K562 (cell line): ENCODE results near the gene CASP6. TPM values are rescaled to one million over a fixed set of nuclear protein-coding genes. Genes with fewer than 3 reads are reported as not detected.
A peak's percentile ranks its signal among the peaks of the same experiment; 100 is the strongest.

ENCODE experiments used
- BMI1 ChIP-seq: fragments of 150-350 bp; IDR thresholded peaks from 2 replicates; pipeline ENCODE4 v1.6.1; 2014; ENCODE audit warnings: low read length
- BRF1 ChIP-seq: IDR thresholded peaks from 3 replicates; pipeline ENCODE4 v1.6.1; 2011; ENCODE audit warnings: borderline replicate concordance, mild to moderate bottlenecking; ENCODE audit not compliant: insufficient read length; ENCODE audit errors: extremely low read depth
- CEBPG ChIP-seq, 3 experiments: fragments of 200-800 bp in 1 of 3; sonication (Bioruptor generic) in 1 of 3; sonication (generic) in 1 of 3; formaldehyde crosslinking in 1 of 3; IDR thresholded peaks in 2 of 3; conservative IDR thresholded peaks in 1 of 3; 2 replicates each; pipeline versions ENCODE4 v1.6.1 to v1.8.0; 2016 to 2022; ENCODE audit warnings: missing compliant biosample characterization in 2 of 3, missing genetic modification characterization in 2 of 3, mild to moderate bottlenecking in 1 of 3, missing genetic modification reagents in 1 of 3
- ELF2 ChIP-seq: fragments of 250-450 bp; sonication (Bioruptor Pico); IDR thresholded peaks from 2 replicates; pipeline ENCODE4 v1.5.0; 2021; ENCODE audit warnings: mild to moderate bottlenecking
- GABPA ChIP-seq: fragments of 200-800 bp; sonication (Bioruptor generic); conservative IDR thresholded peaks from 2 replicates; pipeline ENCODE4 v1.6.1; 2016; ENCODE audit warnings: low read depth, missing genetic modification characterization, missing compliant biosample characterization
- GATAD2B ChIP-seq: fragments of 450-650 bp; IDR thresholded peaks from 2 replicates; pipeline ENCODE4 v1.6.1; 2017; ENCODE audit warnings: mild to moderate bottlenecking, borderline replicate concordance
- HDAC3 ChIP-seq: fragments of 450-650 bp; IDR thresholded peaks from 2 replicates; pipeline ENCODE4 v1.6.1; 2018; ENCODE audit warnings: borderline replicate concordance, mild to moderate bottlenecking, moderate library complexity; ENCODE audit not compliant: partially characterized antibody
- IRF1 ChIP-seq: sonication (generic); formaldehyde crosslinking; IDR thresholded peaks from 2 replicates; pipeline ENCODE4 v1.8.0; 2022; ENCODE audit warnings: missing genetic modification reagents, mild to moderate bottlenecking, borderline replicate concordance
- MBD2 ChIP-seq: sonication (generic); IDR thresholded peaks from 2 replicates; pipeline ENCODE4 v1.6.1; 2016; ENCODE audit warnings: low read depth, borderline replicate concordance
- MCM3 ChIP-seq: fragments of 450-650 bp; IDR thresholded peaks from 2 replicates; pipeline ENCODE4 v1.6.1; 2016
- NFIC ChIP-seq: fragments of 450-650 bp; IDR thresholded peaks from 2 replicates; pipeline ENCODE4 v1.6.1; 2017; ENCODE audit warnings: mild to moderate bottlenecking, inconsistent platforms
- RBM39 ChIP-seq: fragments of 200-400 bp; formaldehyde crosslinking; optimal IDR thresholded peaks from 2 replicates; pipeline ENCODE3; 2018; ENCODE audit warnings: low read depth, low read length
- TARDBP ChIP-seq: fragments of 450-650 bp; IDR thresholded peaks from 2 replicates; pipeline ENCODE4 v1.6.1; 2016
- ZBTB11 ChIP-seq, 3 experiments: fragments of 200-800 bp in 1 of 3; fragments of 250-450 bp in 1 of 3; fragments of 450-650 bp in 1 of 3; sonication (Bioruptor Pico) in 1 of 3; sonication (Bioruptor generic) in 1 of 3; formaldehyde crosslinking in 1 of 3; IDR thresholded peaks; 2 replicates each; pipeline versions ENCODE4 v1.6.1 to v1.8.0; 2016 to 2022; ENCODE audit warnings: mild to moderate bottlenecking in 2 of 3, missing genetic modification characterization in 2 of 3, missing compliant biosample characterization in 1 of 3, moderate library complexity in 1 of 3
- ZBTB9 ChIP-seq: fragments of 450-650 bp; formaldehyde crosslinking; IDR thresholded peaks from 2 replicates; pipeline ENCODE4 v1.4.0; 2020; ENCODE audit warnings: mild to moderate bottlenecking, moderate library complexity
- polyA plus RNA-seq, 8 experiments: library from polyadenylated mRNA; depleted of rRNA in 4 of 8; stranded (reverse) in 5 of 8; unstranded in 3 of 8; fragments of >200 nt; fragmentation: Nextera tagmentation in 2 of 8; fragmentation: Illumina TruSeq in 1 of 8; extraction: Ambion mirVana in 2 of 8; extraction: Trizol in 1 of 8; gene quantifications; 2 replicates each; pipeline versions ENCODE4 v1.2.1 to v1.2.3, GENCODE V29; 2011 to 2014; ENCODE audit warnings: inconsistent platforms in 1 of 8, missing spikeins in 1 of 8
- total RNA-seq, 7 experiments: library from RNA; depleted of rRNA in 6 of 7; stranded (reverse); fragments of >200 nt in 6 of 7; fragmentation: Illumina TruSeq in 2 of 7; extraction: Trizol in 2 of 7; gene quantifications; 2 replicates each; pipeline versions ENCODE4 v1.2.1 to v1.2.3, GENCODE V29; 2011 to 2021; ENCODE audit warnings: low replicate concordance in 1 of 7

The CASP6 gene
- total and polyA plus RNA-seq, 9 of the 15 experiments (the other 6 are each of a cell fraction or from before 2014, with no cell fraction given): 20.8 to 72.7 (median 39.1) TPM

- TF ChIP-seq ZBTB11 (CRISPR knock-in tag; IDR thresholded peaks at IDR 0.05) (peak in 1 of 3 experiments; percentile 11; a peak in 1 of 6 replicates), ZBTB9 (CRISPR knock-in tag) (0 out of 2 replicates have a peak, but pooled peaks have one; percentile 8), MCM3 (no peak), BRF1 (no peak), NFIC (0 out of 2 replicates have a peak, but pooled peaks have one; percentile 8), GATAD2B (no peak), BMI1 (no peak), IRF1 (CRISPR knock-in tag) (no peak), MBD2 (0 out of 2 replicates have a peak, but pooled peaks have one; percentile 20), TARDBP (no peak), HDAC3 (no peak), CEBPG (CRISPR knock-in tag; IDR thresholded peaks at IDR 0.05) (no peak), CEBPG (tag; conservative IDR thresholded peaks at IDR 0.05 in 1 of 2, IDR thresholded peaks at IDR 0.05 in 1 of 2) (0 out of 4 replicates have a peak, but pooled peaks of 1 of the 2 experiments have one; percentile 3), GABPA (tag) (peak; percentile 19; the same call in 1 of the 2 replicates), ELF2 (no peak), RBM39 (no peak)
These were observed 568 bp upstream of the CASP6 start (continued) for GRCh38 chr4:109703664-109704361.
